Hepatocyte (in vitro differentiated cells): Measurements from ENCODE around the gene FOXP4. TPM values are rescaled to one million over a fixed set of nuclear protein-coding genes. Genes with fewer than 3 reads are reported as not detected.

Experiments
- DNase-seq: peaks from one replicate; pipeline ENCODE4 v3.0.0-alpha.2; 2016; ENCODE audit warnings: low spot score
- H2AFZ ChIP-seq: fragments of 200-600 bp; sonication (generic); 2 replicates; pipeline ENCODE4 v1.6.0; 2016; ENCODE audit warnings: antibody characterized with exemption, mild to moderate bottlenecking
- H3K27ac ChIP-seq: fragments of 200-600 bp; sonication (generic); 2 replicates; pipeline ENCODE4 v1.5.1; 2016; ENCODE audit warnings: mild to moderate bottlenecking
- H3K27me3 ChIP-seq: fragments of 200-600 bp; sonication (generic); 2 replicates; pipeline ENCODE4 v1.6.1; 2016
- H3K36me3 ChIP-seq: fragments of 200-600 bp; sonication (generic); replicated peaks from 2 replicates; pipeline ENCODE4 v1.5.1; 2016; ENCODE audit warnings: low read depth; ENCODE audit not compliant: insufficient read depth
- H3K4me1 ChIP-seq: fragments of 200-600 bp; sonication (generic); 2 replicates; pipeline ENCODE4 v1.5.1; 2016; ENCODE audit warnings: mild to moderate bottlenecking, moderate library complexity; ENCODE audit not compliant: insufficient read depth
- H3K4me2 ChIP-seq: fragments of 200-600 bp; sonication (generic); 2 replicates; pipeline ENCODE4 v1.6.0; 2016
- H3K4me3 ChIP-seq: fragments of 200-600 bp; sonication (generic); 2 replicates; pipeline ENCODE4 v1.5.1; 2016; ENCODE audit warnings: mild to moderate bottlenecking
- H3K79me2 ChIP-seq: fragments of 200-600 bp; sonication (generic); 2 replicates; pipeline ENCODE4 v1.6.0; 2017; ENCODE audit warnings: mild to moderate bottlenecking
- H3K9me2 ChIP-seq: fragments of 200-600 bp; sonication (generic); replicated peaks from 2 replicates; pipeline ENCODE4 v1.6.0; 2017; ENCODE audit warnings: mild to moderate bottlenecking; ENCODE audit not compliant: insufficient read depth
- H3K9me3 ChIP-seq: fragments of 200-600 bp; sonication (generic); 2 replicates; pipeline ENCODE4 v1.5.1; 2016; ENCODE audit warnings: low read depth, mild to moderate bottlenecking
- H4K20me1 ChIP-seq: fragments of 200-600 bp; sonication (generic); 2 replicates; pipeline ENCODE4 v1.6.0; 2016; ENCODE audit warnings: mild to moderate bottlenecking; ENCODE audit not compliant: insufficient read depth, poor library complexity, severe bottlenecking
- EZH2 ChIP-seq: fragments of 200-600 bp; sonication (generic); IDR thresholded peaks from 2 replicates; pipeline ENCODE4 v1.6.1; 2016; ENCODE audit warnings: antibody characterized with exemption, mild to moderate bottlenecking, borderline replicate concordance
- EZH2phosphoT487 ChIP-seq: fragments of 200-600 bp; sonication (generic); IDR thresholded peaks from one replicate; pipeline ENCODE4 v1.6.1; 2018; ENCODE audit warnings: antibody characterized with exemption, mild to moderate bottlenecking, low read depth, moderate library complexity; ENCODE audit not compliant: unreplicated experiment, severe bottlenecking
- WGBS: methylation state at CpG from one replicate; pipeline ENCODE4 v1.1.6; 2016; ENCODE audit warnings: low lambda C conversion rate; ENCODE audit errors: missing lambda C conversion rate; 5-methylcytosine and 5-hydroxymethylcytosine counted together
- polyA plus RNA-seq: library from polyadenylated mRNA; unstranded; fragments of >200 nt; fragmentation: Nextera tagmentation; extraction: Ambion mirVana; gene quantifications from 2 replicates; pipeline ENCODE4 v1.2.1, GENCODE V29; 2016
- total RNA-seq: library from RNA; depleted of rRNA; stranded (reverse); fragments of >200 nt; gene quantifications from 2 replicates; pipeline ENCODE4 v1.2.3, GENCODE V29; 2014
- TF ChIP-seq, protein P1 (sequence below): fragments of 200-600 bp; sonication (generic); IDR thresholded peaks from 2 replicates; pipeline ENCODE4 v1.5.1; 2016; ENCODE audit warnings: antibody characterized with exemption, mild to moderate bottlenecking; ENCODE audit not compliant: poor library complexity

Gene FOXP4
- total and polyA plus RNA-seq, 2 experiments from 2014 or later, result 24.3 to 87.8 TPM

DNA sequence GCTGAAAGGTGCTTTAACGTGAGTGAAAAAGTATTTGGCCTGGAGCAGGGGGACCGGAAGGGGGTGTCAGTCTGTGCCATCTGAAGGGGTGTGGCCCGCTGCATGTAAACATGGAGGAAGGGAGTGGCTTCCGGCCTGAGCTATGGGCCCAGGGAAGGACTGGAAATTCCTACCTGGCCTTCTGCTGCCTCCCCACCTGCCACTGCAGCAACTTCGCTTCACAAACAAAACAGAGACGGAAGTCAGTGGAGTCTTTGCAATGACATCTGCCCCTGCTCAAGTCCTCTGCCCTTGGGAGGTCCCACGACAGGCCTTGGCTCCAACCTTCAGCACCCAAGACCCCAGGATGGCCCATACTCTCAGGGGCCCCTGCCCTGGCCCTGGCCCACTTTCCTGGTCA lies 28.1 kb upstream of the FOXP4 start:
- H3K27ac ChIP-seq, result peak overlapping the region; percentile 76
- TF ChIP-seq, protein P1, sequence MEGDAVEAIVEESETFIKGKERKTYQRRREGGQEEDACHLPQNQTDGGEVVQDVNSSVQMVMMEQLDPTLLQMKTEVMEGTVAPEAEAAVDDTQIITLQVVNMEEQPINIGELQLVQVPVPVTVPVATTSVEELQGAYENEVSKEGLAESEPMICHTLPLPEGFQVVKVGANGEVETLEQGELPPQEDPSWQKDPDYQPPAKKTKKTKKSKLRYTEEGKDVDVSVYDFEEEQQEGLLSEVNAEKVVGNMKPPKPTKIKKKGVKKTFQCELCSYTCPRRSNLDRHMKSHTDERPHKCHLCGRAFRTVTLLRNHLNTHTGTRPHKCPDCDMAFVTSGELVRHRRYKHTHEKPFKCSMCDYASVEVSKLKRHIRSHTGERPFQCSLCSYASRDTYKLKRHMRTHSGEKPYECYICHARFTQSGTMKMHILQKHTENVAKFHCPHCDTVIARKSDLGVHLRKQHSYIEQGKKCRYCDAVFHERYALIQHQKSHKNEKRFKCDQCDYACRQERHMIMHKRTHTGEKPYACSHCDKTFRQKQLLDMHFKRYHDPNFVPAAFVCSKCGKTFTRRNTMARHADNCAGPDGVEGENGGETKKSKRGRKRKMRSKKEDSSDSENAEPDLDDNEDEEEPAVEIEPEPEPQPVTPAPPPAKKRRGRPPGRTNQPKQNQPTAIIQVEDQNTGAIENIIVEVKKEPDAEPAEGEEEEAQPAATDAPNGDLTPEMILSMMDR, result no peak
- TF ChIP-seq EZH2phosphoT487, result no peak
- TF ChIP-seq EZH2, result no peak
- H3K4me3 ChIP-seq, result no peak overlapping the region
- no peaks in the 10 kb centered on the region for H3K36me3 ChIP-seq
- H3K9me3 ChIP-seq, result no peaks in the 10 kb centered on the region
- H2AFZ ChIP-seq, result no peak overlapping the region
- DNase-seq, result peak; percentile 37
- peaks cover 33% of the 10 kb centered on the region for H3K4me1 ChIP-seq
- H4K20me1 ChIP-seq, result no peaks in the 10 kb centered on the region
- H3K27me3 ChIP-seq, result no peaks in the 10 kb centered on the region
- 70% methylated on average over 7 of the region's 7 CpGs for WGBS
- H3K9me2 ChIP-seq, result no peaks in the 10 kb centered on the region
- H3K4me2 ChIP-seq, result no peak overlapping the region
- H3K79me2 ChIP-seq, result no peaks in the 10 kb centered on the region

DNA sequence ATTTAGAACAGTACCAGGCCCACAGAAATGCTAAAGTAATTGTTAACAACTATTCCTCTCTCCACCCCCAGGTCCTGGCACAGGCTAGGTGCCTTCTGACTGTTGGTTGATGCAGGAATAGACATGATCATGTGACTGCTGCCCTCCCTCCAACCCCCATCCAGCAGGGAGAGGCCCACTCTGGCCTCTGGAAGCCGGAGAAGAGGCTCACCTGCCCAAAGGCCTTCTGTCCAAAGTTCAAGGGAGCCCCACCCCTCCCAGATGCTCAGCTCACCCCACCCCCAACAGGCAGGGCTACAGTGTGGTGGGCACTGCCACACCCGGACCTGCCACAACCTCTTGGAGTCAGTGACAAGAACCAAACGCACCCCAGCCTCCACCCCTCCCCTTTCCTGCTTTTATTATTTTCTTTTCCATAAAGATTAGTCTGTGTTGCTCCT lies 26.9 kb upstream of the FOXP4 start:
- no peak overlapping the region for H2AFZ ChIP-seq
- 9% methylated on average over 3 of the region's 3 CpGs for WGBS
- TF ChIP-seq, protein P1, result no peak
- no peak for TF ChIP-seq EZH2
- no peak for TF ChIP-seq EZH2phosphoT487
- no peaks in the 10 kb centered on the region for H3K79me2 ChIP-seq
- H3K27me3 ChIP-seq, result no peaks in the 10 kb centered on the region
- H3K9me2 ChIP-seq, result no peaks in the 10 kb centered on the region
- peaks cover 33% of the 10 kb centered on the region for H3K4me1 ChIP-seq
- H3K27ac ChIP-seq, result peak overlapping the region; percentile 76
- DNase-seq, result peak; percentile 85
- no peak overlapping the region for H3K4me3 ChIP-seq
- H3K9me3 ChIP-seq, result no peaks in the 10 kb centered on the region
- H3K36me3 ChIP-seq, result no peaks in the 10 kb centered on the region
- no peaks in the 10 kb centered on the region for H4K20me1 ChIP-seq
- H3K4me2 ChIP-seq, result peak overlapping the region; percentile 9

DNA sequence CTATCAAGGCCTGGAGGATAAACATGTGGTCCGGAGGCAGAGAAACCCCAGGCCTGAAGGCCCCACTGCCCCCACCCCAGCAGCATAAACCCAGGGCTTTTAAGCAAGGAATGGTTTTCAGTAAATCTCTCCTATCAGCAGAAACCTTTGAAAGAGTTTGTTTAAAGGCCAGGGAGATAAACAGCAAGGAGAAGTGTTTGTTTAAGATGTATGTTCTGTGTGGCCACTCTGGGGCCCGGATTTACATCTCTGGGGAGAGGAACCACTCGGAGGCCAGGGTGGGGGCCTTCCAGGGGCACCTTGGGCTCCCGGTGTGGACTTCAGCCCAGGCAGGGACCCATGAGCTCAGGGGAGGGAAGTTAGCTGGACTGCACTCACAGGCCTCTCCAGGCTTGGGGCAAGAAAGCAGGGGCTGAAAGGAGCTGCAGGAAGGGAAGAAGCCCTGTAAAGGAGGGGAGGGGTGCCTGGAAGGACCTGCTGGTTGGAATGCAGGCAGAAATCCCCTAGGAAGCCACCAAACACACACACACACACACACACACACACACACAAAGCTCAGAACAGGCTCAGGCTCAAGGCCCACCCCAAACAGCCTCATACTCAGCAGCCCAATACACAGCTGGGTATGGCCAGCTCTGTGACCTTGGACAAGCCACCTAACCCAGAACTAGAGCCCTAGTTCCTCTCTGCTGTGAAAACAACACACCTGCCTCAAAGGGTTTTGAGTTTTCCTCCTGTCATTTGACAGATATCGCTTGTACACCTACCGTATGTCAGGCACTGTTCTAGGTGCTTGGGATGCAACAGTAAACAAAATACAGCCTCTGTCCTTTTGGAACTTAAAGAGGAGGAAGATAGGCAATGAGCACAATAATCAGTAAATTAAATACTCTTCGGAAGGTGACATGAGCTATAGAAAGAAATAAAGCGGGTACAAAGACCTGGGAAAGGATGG lies 26.2 kb upstream of the FOXP4 start:
- peaks cover 36% of the 10 kb centered on the region for H3K4me1 ChIP-seq
- H3K36me3 ChIP-seq, result no peaks in the 10 kb centered on the region
- H4K20me1 ChIP-seq, result no peaks in the 10 kb centered on the region
- no peak overlapping the region for H3K4me3 ChIP-seq
- 43% methylated on average over 8 of the region's 8 CpGs for WGBS
- H3K9me3 ChIP-seq, result no peaks in the 10 kb centered on the region
- peak; percentile 91 for DNase-seq
- H2AFZ ChIP-seq, result no peak overlapping the region
- no peaks in the 10 kb centered on the region for H3K79me2 ChIP-seq
- H3K27me3 ChIP-seq, result no peaks in the 10 kb centered on the region
- no peaks in the 10 kb centered on the region for H3K9me2 ChIP-seq
- peak overlapping the region; percentile 9 for H3K4me2 ChIP-seq
- H3K27ac ChIP-seq, result peak overlapping the region; percentile 76
- TF ChIP-seq, protein P1, result no peak
- TF ChIP-seq EZH2 (no peak), EZH2phosphoT487 (peak; percentile 33)
